ENCODE data around the gene SSBP4.
A peak's percentile ranks its signal among the peaks of the same experiment; 100 is the strongest.

The SSBP4 gene

DNA sequence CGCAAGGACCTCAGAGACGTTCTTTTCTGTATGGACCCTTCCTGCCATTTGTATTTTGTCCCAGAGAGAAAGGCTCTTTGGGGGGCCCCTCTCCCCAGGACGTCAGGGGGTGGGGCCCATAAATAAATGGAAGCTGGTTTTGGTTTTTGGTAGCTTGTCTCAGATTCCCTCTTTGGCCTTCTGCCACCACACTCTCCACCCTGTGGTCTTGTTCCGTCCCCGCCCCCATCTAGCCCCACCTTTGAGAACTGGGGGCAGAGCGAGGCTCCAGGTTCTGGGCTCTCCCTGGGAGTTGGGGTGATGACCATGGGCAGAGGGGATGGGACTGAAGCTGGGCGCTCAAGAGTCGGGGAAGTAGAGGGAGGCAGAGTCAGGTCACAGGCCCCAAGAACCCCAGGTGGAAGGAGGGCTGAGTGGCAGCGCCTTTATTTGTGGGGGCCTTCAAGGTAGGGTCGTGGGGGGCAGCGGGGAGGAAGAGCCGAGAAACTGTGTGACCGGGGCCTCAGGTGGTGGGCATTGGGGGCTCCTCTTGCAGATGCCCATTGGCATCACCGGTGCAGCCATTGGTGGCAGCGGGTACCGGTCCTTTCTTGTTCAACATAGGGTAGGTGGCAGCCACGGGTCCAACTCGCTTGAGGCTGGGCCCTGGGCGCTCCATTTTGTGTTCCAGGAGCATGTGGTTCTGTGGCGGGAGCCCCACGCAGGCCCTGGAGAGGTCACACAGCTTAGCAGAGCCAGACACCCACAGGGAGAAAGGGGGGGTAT is 15.4 kb downstream of the SSBP4 start:
- DNase-seq, result no peak

DNA sequence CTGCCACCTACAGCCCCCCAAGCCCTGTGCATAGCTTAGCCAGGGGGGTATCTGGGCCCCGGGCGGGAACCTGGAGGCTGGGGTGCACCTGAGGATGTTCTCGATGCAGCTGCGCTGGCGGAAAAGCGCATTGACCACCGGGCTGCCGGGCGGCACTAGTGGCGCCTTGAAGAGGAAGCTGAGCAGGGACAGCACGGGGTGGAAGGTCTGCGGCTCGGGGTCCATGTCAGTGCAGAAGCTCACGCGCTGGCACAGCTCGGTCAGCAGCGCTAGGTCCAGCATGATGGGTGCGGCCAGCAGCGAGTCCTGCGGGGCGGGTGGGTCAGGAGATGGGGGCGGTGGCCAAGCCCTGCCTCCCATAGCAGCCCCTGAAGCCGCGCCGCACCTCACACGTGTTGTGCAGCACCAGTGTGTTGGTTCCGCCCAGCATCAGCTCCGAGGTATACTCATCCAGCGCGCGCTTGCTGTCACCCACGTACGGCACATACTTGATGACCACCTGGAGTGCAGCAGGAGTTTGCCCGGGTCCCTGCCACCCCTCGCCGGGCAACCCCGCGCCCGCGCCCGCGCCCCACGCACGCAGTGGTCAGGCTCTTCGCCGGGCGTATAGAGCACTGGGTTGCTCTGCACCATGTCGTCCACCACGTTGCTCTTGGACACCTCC is 16.1 kb downstream of the SSBP4 start:
- DNase-seq, result no peak

DNA sequence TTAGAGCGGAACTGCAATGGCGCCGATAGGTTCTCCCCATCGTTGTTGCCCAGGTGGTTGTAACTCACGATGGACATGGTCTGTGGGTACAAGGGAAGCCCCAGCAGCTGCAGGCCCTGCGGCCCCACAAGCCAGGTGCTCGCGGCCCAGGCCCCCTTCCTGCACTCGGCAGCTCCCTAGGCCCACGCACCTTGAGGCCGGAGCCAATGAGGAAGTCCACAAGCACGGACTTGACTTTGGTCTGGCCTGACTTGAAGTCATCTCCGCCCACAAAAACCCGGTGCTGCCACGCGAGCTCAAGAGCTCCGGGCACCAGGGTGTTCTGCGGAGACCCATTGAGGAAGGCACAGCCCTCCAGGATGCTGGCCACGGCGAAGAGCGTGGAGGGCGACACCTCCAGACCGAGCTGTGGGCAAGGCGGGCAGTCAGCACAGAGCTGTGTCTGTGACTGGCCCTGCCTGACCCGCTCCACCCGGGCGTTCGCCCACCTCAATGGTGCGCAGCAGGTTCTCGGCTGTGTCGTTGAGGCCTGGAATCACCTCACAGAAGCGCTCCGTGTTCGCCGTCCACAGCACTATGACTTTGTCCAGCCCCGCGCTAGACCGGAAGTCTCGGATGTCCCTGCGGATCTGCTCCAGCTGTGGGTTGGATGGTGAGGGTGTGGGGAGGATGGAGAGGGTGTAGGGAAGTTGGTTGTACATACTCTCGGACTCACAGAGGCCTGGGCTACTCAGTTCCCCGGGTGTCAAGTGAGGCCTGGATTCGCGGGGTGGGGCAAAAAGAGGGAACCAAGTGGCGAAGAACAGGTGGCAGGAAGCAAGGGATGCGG is 16.9 kb downstream of the SSBP4 start:
- DNase-seq, result no peak

DNA sequence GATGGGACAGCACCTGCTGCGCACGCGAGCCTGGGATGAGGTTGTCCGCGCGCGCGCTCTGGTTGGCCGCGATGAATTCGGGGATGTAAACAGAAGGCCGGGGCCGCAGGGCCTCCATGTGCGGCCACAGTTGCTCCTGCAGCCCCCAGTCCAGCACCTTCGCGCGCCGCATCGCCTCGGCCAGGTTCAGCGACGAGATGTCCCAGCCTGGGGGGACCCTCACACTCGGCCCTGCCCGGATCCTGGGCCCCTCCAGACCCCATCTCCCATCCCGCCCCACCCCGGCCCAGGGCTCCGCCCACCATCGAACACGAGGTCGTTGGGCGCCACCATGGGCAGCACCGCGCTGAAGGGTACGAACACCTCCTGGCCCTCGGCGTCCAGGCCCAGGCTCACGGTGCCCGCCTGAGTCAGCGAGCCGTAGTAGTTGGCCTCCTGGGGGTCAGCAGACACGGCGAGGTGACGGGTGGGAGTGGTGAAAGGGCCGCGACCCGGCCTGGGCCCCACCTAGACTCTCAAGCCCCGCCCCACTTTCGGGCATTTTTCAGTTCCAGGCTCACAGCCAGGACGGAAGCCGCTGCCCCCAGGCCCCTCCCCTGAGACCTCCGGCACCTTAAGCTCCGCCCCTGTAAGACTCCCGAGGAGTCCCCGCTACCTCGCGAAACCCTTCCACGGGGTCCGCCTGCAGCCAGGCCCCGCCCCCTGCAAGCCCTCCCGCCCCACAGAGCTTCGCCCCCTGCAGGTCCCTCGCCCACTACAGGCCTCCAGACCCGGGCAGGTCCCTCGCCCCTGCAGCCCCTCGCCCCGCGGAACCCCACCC is 17.7 kb downstream of the SSBP4 start:
- peak; percentile 68 for DNase-seq

DNA sequence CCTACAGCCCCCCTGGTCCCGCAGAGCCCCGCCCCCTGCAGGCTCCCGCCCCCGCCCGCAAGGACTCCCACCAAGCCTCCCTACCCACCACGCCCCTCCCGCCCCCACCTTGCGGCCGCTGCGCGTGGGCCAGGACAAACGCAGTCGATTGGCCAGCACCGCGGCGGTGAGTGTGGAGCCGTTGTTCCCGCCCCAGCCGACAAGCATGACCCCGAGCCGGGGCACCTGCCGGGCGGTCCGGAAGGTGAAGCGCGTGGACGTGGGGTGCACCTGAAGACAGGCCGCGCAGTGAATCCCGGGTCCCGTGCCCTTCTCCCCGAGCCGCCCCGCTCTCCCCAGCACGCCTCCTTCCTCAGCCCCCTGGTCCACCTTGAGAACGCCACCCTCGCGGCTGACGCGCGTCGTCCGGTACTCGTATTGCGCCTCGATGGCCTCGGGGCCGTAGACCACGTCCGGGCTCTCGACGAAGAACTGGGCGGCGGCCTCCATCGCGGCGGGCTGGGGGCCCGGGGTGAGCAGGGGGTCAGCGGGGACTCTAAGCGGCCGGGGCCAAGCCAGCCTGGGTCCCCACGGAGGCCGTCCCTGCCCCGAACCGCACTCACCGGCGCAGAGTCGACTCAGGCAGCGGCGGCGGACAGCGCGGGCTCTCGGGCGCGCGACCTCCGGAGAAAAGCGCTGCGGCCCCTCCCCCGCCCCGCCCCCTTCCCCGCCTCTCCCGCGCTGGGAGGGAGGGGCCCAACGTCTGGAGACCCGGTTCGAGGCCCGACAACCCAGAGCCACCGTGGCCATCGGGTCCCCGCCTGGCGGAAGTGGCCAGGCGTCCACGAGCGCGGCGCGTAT is 18.5 kb downstream of the SSBP4 start, which contains the start of gene ISYNA1:
ISYNA1 (minus strand) TSS at position 643 of the 840 bp plus-strand sequence; CDS start at position 489, 154 bp downstream.
- peak; percentile 56 for DNase-seq

DNA sequence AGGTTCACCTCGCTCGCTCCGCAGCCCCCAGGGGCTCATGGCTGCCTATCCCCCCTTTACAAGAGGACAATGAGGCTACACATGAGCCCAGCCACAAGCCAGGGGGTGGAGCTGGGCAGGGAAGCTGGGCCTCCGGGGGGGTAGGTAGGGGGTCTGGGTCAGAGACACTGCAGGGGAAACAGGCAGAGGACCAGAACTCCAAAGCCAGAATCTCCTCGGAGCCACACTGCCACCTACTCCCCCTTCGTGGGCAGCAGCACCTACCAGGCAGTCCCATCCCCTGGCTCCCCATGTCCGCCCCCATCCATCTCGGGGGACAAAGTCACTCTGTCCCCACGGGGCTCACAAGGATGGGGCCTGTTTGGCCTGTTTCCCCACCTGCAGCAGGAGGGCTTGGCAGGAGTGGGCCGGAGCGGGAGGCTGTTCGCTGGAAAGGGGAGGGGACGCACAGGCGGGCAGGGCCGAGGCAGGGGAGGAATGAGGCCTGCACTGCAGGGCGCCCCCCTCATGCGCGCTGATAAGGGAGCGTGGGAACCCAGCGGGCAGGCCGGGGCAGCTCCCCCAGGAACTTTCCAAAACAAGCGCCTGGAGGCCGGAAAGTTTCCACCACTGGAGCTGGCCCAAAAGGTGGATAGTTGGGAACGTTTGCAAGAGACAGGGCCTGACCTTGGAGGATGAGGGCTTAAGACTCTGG is 19.3 kb downstream of the SSBP4 start:
- no peak for DNase-seq

DNA sequence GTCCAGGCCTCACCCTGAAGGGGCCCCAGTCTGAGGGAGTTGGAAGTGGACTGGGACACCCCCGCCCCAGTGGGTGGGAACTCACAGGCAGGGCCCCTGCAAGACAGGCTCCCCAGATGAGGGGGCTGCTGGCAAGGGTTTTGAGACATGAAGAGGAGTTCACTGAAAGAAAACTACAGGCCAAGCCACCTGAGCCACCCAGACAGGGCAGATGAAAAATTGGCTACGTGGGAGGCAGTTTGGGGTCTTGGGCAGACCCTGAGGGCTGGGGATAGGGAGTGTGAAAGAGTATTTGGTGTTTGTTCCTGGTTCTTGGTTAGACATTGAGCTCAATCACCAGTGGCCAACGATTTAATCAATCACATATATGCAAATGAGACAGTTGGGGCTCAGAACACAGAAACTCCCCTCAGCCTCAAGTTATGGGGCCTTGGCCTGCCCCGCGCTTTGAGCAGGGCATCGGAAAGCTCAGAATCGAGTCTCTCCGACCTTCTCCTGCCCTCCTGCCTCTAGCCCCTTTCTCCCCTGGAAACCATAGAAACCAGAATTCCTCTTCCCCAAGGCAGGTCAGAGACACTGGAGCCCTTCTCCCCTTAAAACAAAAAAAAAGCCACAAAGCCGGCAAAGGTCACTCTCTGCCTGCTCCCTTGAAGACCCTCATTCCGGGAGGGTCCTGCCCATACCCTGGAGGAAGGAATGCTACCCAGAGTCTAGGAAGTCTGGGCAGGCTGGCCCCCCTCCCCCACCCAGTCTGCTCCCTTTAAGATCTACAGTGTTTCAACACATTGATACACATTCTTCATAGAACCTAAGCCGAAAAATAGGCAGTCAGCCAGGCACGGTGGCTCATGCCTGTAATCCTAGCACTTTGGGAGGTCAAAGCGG is 20.1 kb downstream of the SSBP4 start:
- DNase-seq, result no peak

DNA sequence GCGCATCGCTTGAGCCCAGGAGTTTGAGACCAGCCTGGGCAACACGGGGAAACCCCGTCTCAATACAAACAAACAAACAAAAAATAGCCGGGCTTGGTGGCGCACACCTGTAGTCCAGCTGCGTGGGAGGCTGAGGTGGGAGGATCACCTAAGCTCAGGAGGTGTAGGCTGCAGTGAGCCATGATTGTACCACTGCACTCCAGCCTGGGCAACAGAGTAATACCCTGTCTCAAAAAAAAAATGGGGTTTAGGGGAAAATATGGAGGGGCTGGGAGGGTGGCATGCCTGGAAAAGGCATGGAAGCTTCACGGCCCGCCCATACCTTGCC is 20.7 kb downstream of the SSBP4 start:
- no peak for DNase-seq

DNA sequence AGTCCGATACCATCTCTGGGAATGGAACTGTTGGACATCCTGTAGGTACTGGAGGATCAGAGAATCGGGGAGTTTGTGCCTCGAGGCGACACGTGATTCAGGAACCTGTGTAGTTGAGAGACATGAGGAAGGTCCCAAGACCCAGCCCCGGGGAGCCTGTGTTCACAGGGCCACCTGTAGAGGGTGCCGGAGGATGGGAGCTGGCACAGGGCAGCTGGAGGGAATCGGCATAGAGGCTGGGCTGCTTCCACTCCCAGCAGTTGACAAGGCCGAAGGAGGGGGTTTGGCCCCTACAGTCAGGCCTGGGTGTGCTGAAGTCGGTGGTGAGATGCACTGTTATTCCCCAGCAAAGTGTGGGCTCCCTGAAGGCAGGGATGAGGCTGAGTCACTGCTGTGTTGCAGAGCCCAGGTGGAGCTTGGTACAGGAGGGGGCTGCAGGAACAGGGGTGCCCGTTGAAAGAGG is 21.2 kb downstream of the SSBP4 start:
- DNase-seq, result no peak

DNA sequence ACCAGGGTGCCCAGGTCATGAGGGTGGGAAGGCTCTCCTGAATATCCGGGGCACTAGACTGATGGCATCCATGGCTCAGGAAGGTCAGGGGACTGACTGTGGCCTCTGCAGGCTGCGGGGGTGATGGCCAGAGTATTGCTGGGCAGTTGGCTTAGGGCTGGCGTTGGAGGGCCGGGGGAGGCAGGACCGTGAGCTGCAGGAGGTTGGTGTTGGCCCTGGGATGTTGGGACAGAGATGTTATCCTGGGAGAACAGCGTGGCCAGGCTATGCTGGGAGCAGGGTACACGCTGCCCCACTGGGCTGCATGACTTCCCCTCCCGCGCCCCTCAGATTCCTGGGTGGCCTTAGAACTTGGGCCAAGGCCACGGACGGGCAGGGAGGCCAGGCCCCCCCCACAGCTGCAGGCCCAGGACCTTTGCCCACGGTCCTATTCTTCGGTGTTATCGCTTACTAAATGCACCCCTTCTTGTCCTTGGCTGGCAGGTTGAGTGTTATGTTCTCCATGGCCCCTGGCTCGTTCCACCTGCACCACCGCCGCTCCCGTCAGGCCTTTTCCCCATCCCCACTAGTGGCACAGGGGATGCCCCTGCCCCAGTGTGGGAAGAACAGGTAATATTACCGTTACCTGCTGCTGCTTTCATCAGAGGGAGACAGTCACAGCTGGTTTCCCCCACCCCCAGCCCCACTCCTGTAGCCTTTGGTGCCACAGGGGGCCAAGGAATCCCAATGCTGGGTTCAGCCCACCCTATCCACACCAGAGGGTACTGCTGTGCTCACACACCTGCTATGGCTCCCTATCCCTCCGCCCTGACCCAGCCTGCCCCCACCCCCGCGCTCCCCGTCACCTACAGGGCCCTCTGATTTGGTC is 22.0 kb downstream of the SSBP4 start:
- DNase-seq, result no peak

DNA sequence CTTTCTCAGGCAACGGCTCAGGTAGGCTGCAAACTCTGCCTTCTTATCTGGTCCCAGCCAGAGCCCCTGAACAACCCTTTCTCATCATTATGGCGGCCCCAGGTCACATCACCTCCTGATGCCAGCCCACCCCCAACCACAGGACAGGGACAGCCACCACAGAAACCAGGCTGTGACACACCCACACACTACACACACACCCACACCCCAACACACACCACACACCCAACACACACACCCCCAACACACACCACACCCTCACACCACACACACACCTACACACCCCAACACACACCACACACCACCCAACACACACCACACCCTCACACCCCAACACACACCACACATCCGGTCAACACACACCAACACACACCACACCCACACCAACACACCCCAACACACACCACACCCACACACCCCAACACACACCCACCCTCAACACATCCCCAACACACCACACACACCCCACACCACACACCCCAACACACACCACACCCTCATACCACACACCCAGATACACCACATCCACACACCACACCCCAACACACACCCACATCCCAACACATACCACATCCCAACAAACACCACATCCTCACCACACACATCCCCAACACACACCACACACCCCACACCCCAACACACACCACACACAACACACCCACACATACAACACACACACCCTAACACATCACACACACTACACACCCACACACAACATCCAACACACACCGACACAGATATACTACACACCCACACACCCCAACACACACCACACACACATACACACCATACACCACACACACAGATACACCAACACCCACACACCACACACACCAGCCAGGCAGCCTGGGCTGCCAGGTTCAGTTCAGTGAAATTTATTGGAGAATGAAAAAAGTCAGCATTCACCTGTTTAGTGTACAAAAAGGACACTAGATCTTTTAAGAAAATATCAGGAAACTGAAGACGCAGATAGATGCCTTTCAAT is 22.9 kb downstream of the SSBP4 start:
- DNase-seq, result no peak

DNA sequence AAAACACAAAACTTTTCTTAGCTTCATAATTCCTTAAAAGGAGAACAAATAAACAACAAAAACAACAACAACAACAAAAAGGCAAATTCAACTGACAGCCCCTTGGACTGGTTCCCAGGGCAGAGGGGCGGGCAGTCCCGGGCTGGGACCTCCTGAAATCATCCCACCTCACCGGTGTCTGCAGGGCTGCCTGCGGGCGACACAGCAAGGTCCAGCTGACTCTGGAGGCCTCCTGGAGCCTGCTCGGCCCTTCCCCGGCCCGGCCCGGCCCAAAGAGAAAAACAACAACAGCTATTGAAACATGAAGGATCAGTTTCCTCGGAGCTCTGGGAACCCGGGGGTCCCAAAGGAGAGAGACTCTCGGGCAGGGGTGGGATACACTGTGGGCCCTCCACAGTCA is 23.7 kb downstream of the SSBP4 start:
- DNase-seq, result no peak

DNA sequence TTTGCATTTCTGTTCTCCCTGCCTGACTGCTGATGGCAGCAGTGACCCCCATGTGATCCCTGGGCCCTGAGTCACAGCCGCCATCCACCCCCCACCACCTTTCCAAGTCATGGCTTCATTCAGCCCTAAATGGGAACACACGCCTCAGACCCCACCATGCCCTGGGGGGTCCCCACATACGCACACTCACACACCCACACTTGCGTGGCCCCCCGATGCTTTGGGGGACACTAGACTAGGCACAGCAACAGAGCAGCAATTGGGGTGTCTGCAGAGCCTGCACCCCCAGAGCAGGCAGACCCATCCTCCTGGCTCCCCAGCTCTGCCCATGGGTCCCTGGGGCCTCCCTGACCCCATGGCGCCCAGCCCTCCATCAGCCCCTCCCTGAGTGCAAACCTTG is 24.2 kb downstream of the SSBP4 start:
- no peak for DNase-seq

DNA sequence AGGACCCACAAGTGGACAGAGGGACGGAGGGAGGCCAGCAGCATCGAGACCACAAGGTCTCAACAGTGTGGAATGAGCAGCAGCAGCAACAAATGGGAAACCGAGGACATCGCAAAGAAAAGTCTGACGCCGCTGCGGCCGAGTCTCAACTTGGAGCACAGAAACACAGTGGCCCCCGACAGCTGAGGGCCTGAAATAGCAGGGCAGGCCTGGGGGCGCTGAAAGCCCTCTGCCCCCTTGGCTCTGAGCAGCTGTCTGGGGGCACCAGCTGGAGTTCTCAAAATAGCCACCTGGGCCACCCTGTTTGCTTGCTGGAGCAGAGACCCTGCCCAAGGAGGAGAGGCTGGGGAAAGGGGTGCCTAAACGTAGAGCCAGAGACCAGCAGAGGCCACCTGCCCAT is 24.6 kb downstream of the SSBP4 start:
- DNase-seq, result no peak

DNA sequence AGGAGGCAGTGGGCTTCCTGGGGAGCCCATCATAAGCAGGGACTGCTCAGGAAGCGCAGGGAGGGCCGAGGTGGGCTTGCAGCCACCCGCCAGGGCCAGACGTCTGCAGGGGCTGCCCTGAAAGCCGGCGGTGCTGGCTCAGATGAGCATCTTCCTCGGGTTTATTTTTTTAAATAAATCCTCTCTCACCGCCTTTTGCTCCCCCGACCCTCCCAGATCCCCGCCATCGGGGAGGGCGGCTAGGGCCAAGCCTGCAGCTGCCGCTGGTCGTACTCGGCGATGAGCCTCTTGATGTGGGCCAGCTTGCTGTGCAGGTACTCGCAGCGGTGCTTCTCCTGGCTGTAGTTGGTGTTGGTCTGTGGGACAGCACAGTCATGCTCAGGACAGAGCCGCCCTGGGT is 25.3 kb downstream of the SSBP4 start:
- no peak for DNase-seq

DNA sequence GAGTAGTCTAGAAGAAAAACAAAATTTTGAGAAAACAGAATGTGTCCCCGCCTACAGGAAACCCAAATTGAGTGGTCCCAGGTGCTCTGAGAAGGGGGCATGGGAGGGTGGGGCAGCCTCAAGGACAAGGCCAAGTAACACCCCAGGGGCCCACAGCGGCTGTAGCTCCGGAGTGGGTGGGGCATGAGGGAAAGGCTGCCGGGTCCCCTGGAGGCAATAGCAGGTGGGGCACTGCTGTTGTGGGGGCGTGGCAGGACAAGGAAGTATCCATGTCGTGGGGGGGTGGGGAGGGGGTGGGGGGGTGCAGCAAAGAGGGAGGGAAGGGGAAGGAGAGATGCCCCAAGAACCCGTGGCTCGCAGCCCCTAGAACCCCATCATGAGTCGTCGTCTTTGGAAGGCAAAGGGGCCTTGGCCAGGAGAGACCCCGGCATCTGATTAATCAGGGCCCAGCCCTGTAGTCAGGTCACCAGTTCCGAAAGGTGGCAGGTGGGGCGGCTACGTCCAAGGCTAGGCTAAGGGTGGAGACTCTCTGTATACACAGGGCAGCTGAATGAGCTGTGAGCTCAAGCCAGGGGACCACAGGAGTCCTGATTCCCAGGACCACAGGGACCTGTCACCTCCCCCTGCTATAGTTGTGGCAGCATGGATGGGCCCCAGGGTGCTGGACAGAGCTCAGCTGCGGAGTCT is 26.2 kb downstream of the SSBP4 start:
- no peak for DNase-seq
